Naive thymus-derived CD4-positive, alpha-beta T cell (primary cell): ENCODE measurements around the gene SERF2. TPM values are rescaled to one million over a fixed set of nuclear protein-coding genes. Genes with fewer than 3 reads are reported as not detected.

Source experiments
- ATAC-seq: fragments of 150-1000 bp; cut with Tn5 transposase; 2 replicates; pipeline ENCODE4 v1.10.0; 2021; ENCODE audit warnings: mild to moderate bottlenecking, moderate library complexity
- CTCF ChIA-PET: fragments of 350-600 bp; sonication (Branson Sonifier 250); formaldehyde crosslinking; loops from one replicate; lab custom pipeline; 2021; ENCODE audit warnings: antibody characterized with exemption; lab: Charles Lee
- POLR2A ChIA-PET: fragments of 350-600 bp; sonication (Branson Sonifier 250); formaldehyde crosslinking; loops from one replicate; lab custom pipeline; 2021; ENCODE audit warnings: antibody characterized with exemption, inconsistent platforms; lab: Charles Lee
- DNase-seq, 9 donors: peaks; one replicate each; pipeline versions ENCODE4 v3.0.0 to v3.0.0-alpha.2; 2020 to 2022; ENCODE audit warnings: mixed read lengths in 1 of 9
- H3K27ac ChIP-seq: one replicate; pipeline ENCODE4 v1.7.0; 2013; ENCODE audit warnings: mild to moderate bottlenecking, low read depth, low read length, moderate library complexity
- H3K27me3 ChIP-seq, 2 donors: one replicate each; pipeline ENCODE4 v1.7.0; 2013; ENCODE audit warnings: low read length in 2 of 2, mild to moderate bottlenecking in 2 of 2, moderate library complexity in 2 of 2; ENCODE audit not compliant: control insufficient read depth in 2 of 2, insufficient read depth in 2 of 2
- H3K36me3 ChIP-seq, 3 experiments: 1 replicate in 2 of 3; 2 replicates in 1 of 3; pipeline ENCODE4 v1.7.0; 2013; ENCODE audit warnings: low read length in 3 of 3, mild to moderate bottlenecking in 3 of 3, moderate library complexity in 1 of 3; ENCODE audit not compliant: insufficient read depth in 3 of 3, control insufficient read depth in 2 of 3
- H3K4me1 ChIP-seq, 2 donors: one replicate each; pipeline ENCODE4 v1.7.0; 2013; ENCODE audit warnings: low read length in 2 of 2, mild to moderate bottlenecking in 2 of 2, moderate library complexity in 1 of 2; ENCODE audit not compliant: control insufficient read depth in 2 of 2, insufficient read depth in 2 of 2
- H3K4me3 ChIP-seq: 2 replicates; pipeline ENCODE4 v1.7.0; 2013; ENCODE audit warnings: mild to moderate bottlenecking, low read length
- H3K9me3 ChIP-seq, 3 experiments: 1 replicate in 2 of 3; 2 replicates in 1 of 3; pipeline ENCODE4 v1.7.0; 2013; ENCODE audit warnings: low read length in 3 of 3; ENCODE audit not compliant: control insufficient read depth in 2 of 3
- H3K27ac Mint-ChIP-seq, 9 donors: one replicate each; pipeline ENCODE4 v1.8.0; 2020 to 2022; ENCODE audit warnings: mixed read lengths in 9 of 9, mild to moderate bottlenecking in 8 of 9, moderate library complexity in 5 of 9, inconsistent platforms in 2 of 9
- H3K27me3 Mint-ChIP-seq, 5 donors: one replicate each; pipeline ENCODE4 v1.8.0; 2021 to 2022; ENCODE audit warnings: mixed read lengths in 5 of 5, mild to moderate bottlenecking in 1 of 5
- H3K36me3 Mint-ChIP-seq, 5 donors: one replicate each; pipeline ENCODE4 v1.8.0; 2020 to 2022; ENCODE audit warnings: mixed read lengths in 5 of 5, mild to moderate bottlenecking in 3 of 5, inconsistent platforms in 1 of 5
- H3K4me1 Mint-ChIP-seq, 7 donors: one replicate each; pipeline ENCODE4 v1.8.0; 2020 to 2022; ENCODE audit warnings: mixed read lengths in 7 of 7, mild to moderate bottlenecking in 3 of 7, inconsistent platforms in 1 of 7
- H3K4me3 Mint-ChIP-seq, 10 donors: one replicate each; pipeline ENCODE4 v1.8.0; 2020 to 2022; ENCODE audit warnings: mild to moderate bottlenecking in 10 of 10, mixed read lengths in 10 of 10, moderate library complexity in 6 of 10, inconsistent platforms in 2 of 10
- H3K9me3 Mint-ChIP-seq, 11 donors: one replicate each; pipeline ENCODE4 v1.8.0; 2020 to 2022; ENCODE audit warnings: mixed read lengths in 11 of 11, mild to moderate bottlenecking in 4 of 11, inconsistent platforms in 1 of 11, moderate library complexity in 1 of 11
- intact Hi-C, 2 donors: fragments of 100-400 bp; cut with micrococcal nuclease; formaldehyde crosslinking; loops; one replicate each; pipeline ENCODE4 v1.15.1; 2023
- polyA plus RNA-seq, 2 donors: library from polyadenylated mRNA; unstranded; fragments of 300-500 nt; fragmentation: Illumina TruSeq; gene quantifications; one replicate each; pipeline ENCODE4 v1.2.3, GENCODE V29; 2021
- total RNA-seq, 6 experiments: library from RNA in 5 of 6; stranded (reverse) in 5 of 6; gene quantifications; 1 replicate in 5 of 6; 2 replicates in 1 of 6; pipeline ENCODE4 v1.2.3 and lab custom pipeline; 2021 to 2026

SERF2 gene
- total and polyA plus RNA-seq, 7 experiments from 2014 or later = 358 to 2,070 (median 569) TPM

GRCh38 chr15:43774062-43774461 is 18.1 kb upstream of the SERF2 start:
- intact Hi-C loops = no loop called here
- H3K4me1 Mint-ChIP-seq = peaks cover 3 to 21% (median 12%) of the 10 kb centered on the region in 7 donors
- POLR2A ChIA-PET = interaction anchor here (0.6 to 1.2 kb wide), 2 partner anchors 18 to 1806 kb away, joined by 3 to 4 read pairs; no protein-coding TSS in a partner anchor
- Histone ChIP-seq H3K27me3 (no peaks in the 10 kb centered on the region), H3K27ac (no peak overlapping the region), H3K9me3 (no peaks in the 10 kb centered on the region), H3K36me3 (peaks cover 14 to 35% (median 22%) of the 10 kb centered on the region in 3 experiments), H3K4me3 (no peak overlapping the region), H3K4me1 (peaks cover 0 to 9% of the 10 kb centered on the region in 2 donors)
- H3K4me3 Mint-ChIP-seq = no peak overlapping the region
- DNase-seq (no peak), ATAC-seq (no peak)
- no peaks in the 10 kb centered on the region for H3K9me3 Mint-ChIP-seq
- H3K27ac Mint-ChIP-seq = peak overlapping the region in 6 of 9 donors; percentile 24 to 96 (median 82)
- peaks cover 0 to 3% (median 0%) of the 10 kb centered on the region in 5 donors for H3K27me3 Mint-ChIP-seq
- CTCF ChIA-PET = interaction anchor here (0.7 kb wide), 1 partner anchor 10 kb away, joined by 3 read pairs; no protein-coding TSS in a partner anchor
- peaks cover 0 to 29% (median 18%) of the 10 kb centered on the region in 5 donors for H3K36me3 Mint-ChIP-seq

GRCh38 chr15:43775411-43775965 is 16.6 kb upstream of the SERF2 start:
- Mint-ChIP-seq H3K36me3 (peaks cover 0 to 20% (median 9%) of the 10 kb centered on the region in 5 donors), H3K27ac (peak overlapping the region in 8 of 9 donors; percentile 68 to 96 (median 82)), H3K4me1 (peaks cover 5 to 23% (median 11%) of the 10 kb centered on the region in 7 donors), H3K4me3 (peak overlapping the region in 9 of 10 donors; percentile 51 to 97 (median 94)), H3K9me3 (no peaks in the 10 kb centered on the region), H3K27me3 (peaks cover 0 to 7% (median 0%) of the 10 kb centered on the region in 5 donors)
- Histone ChIP-seq H3K27ac (peak overlapping the region; percentile 77), H3K36me3 (peaks cover 4 to 26% (median 13%) of the 10 kb centered on the region in 3 experiments), H3K9me3 (no peaks in the 10 kb centered on the region), H3K27me3 (no peaks in the 10 kb centered on the region), H3K4me1 (peaks cover 0 to 9% of the 10 kb centered on the region in 2 donors), H3K4me3 (no peak overlapping the region)
- ChIA-PET POLR2A (interaction anchor here (0.6 to 4.9 kb wide), 4 partner anchors 14 to 404 kb away, joined by 3 to 28 read pairs (median 4); partner anchors contain the start of gene SERF2), CTCF (interaction anchor here (0.6 kb wide), 1 partner anchor 34 kb away, joined by 3 read pairs; no protein-coding TSS in a partner anchor)
- DNase-seq = no peak
- intact Hi-C loops = no loop called here
- no peak for ATAC-seq

GRCh38 chr15:43776101-43776717 is 15.9 kb upstream of the SERF2 start:
- Histone ChIP-seq H3K36me3 (peaks cover under 1 to 19% (median 7%) of the 10 kb centered on the region in 3 experiments), H3K4me1 (peaks cover 0 to 9% of the 10 kb centered on the region in 2 donors), H3K27ac (peak overlapping the region; percentile 77), H3K4me3 (peak overlapping the region; percentile 100), H3K9me3 (no peaks in the 10 kb centered on the region), H3K27me3 (no peaks in the 10 kb centered on the region)
- ChIA-PET POLR2A (interaction anchor here (0.5 to 4.9 kb wide), 13 partner anchors 10 to 762 kb away, joined by 3 to 28 read pairs (median 7); partner anchors contain the start of genes HYPK, MFAP1, PDIA3 and SERF2), CTCF (interaction anchor here (0.7 to 1.7 kb wide), 4 partner anchors 15 to 24 kb away, joined by 3 to 6 read pairs (median 5); partner anchors contain the start of genes HYPK, SERF2 and SERINC4)
- DNase-seq (peak in 1 of 9 donors; percentile 20), ATAC-seq (no peak)
- no peaks in the 10 kb centered on the region for H3K9me3 Mint-ChIP-seq
- peak overlapping the region in 8 of 9 donors; percentile 28 to 96 (median 90) for H3K27ac Mint-ChIP-seq
- H3K4me3 Mint-ChIP-seq = peak overlapping the region; percentile 89 to 97 (median 94)
- H3K4me1 Mint-ChIP-seq = peaks cover 5 to 23% (median 11%) of the 10 kb centered on the region in 7 donors
- intact Hi-C loops = loop anchor here in 1 of 2 donors (2.0 kb wide), 2 partner anchors 25 to 27 kb away; partner anchors contain the start of genes HYPK and SERINC4
- H3K27me3 Mint-ChIP-seq = peaks cover 0 to 13% (median 0%) of the 10 kb centered on the region in 5 donors
- H3K36me3 Mint-ChIP-seq = peaks cover 0 to 13% (median 6%) of the 10 kb centered on the region in 5 donors

GRCh38 chr15:43776718-43777266 is 15.3 kb upstream of the SERF2 start, which contains the start of gene ELL3:
ELL3 (minus strand) TSS chr15:43776966; CDS start chr15:43776901, 65 bp downstream.
- Mint-ChIP-seq H3K27ac (peak within 1 kb of the TSS; percentile 87 to 97 (median 95)), H3K4me3 (peak within 1 kb of the TSS; percentile 89 to 97 (median 94)), H3K9me3 (no peaks in the 10 kb centered on the region), H3K4me1 (peaks cover 5 to 23% (median 11%) of the 10 kb centered on the region in 7 donors), H3K27me3 (peaks cover 0 to 13% (median 0%) of the 10 kb centered on the region in 5 donors), H3K36me3 (peaks cover 0 to 11% (median 6%) of the 10 kb centered on the region in 5 donors)
- ATAC-seq (peak; percentile 87), DNase-seq (peak in 8 of 9 donors; percentile 55 to 76 (median 74))
- Histone ChIP-seq H3K4me1 (peaks cover 0 to 9% of the 10 kb centered on the region in 2 donors), H3K27me3 (no peaks in the 10 kb centered on the region), H3K36me3 (peaks cover 0 to 13% (median 1%) of the 10 kb centered on the region in 3 experiments), H3K4me3 (peak within 1 kb of the TSS; percentile 100), H3K9me3 (no peaks in the 10 kb centered on the region), H3K27ac (peak within 1 kb of the TSS; percentile 77)
- intact Hi-C loops = loop anchor here (1.0 to 2.0 kb wide), 7 partner anchors 7 to 48 kb away; partner anchors contain the start of genes HYPK (in 2 of the 2), MFAP1 (in 2 of the 2), SERF2 (in 2 of the 2) and SERINC4 (in 2 of the 2)
- ChIA-PET POLR2A (interaction anchor here (0.8 to 4.9 kb wide), 13 partner anchors 10 to 51 kb away, joined by 3 to 28 read pairs (median 7); partner anchors contain the start of genes HYPK, MFAP1, PDIA3 and SERF2), CTCF (interaction anchor here (0.7 to 1.7 kb wide), 5 partner anchors 15 to 51 kb away, joined by 3 to 6 read pairs (median 5); partner anchors contain the start of genes HYPK, SERF2 and SERINC4)

- CTCF ChIA-PET = interaction anchor here (0.6 to 1.7 kb wide), 6 partner anchors 14 to 51 kb away, joined by 3 to 6 read pairs (median 4); partner anchors contain the start of genes HYPK, SERF2 and SERINC4
- intact Hi-C loops = loop anchor here (1.0 to 2.0 kb wide), 7 partner anchors 8 to 47 kb away; partner anchors contain the start of genes HYPK (in 2 of the 2), MFAP1 (in 2 of the 2), SERF2 (in 2 of the 2) and SERINC4 (in 2 of the 2)
Measured at GRCh38 chr15:43777267-43777914, 14.7 kb upstream of the SERF2 start.

More at GRCh38 chr15:43777267-43777914, 14.7 kb upstream of the SERF2 start:
- POLR2A ChIA-PET = interaction anchor here (0.8 to 4.9 kb wide), 13 partner anchors 9 to 50 kb away, joined by 3 to 28 read pairs (median 7); partner anchors contain the start of genes HYPK, MFAP1, PDIA3 and SERF2
- DNase-seq (peak; percentile 69 to 87 (median 86)), ATAC-seq (peak; percentile 83)
- Histone ChIP-seq H3K9me3 (no peaks in the 10 kb centered on the region), H3K36me3 (peaks cover 0 to 8% (median 0%) of the 10 kb centered on the region in 3 experiments), H3K4me1 (peaks cover 0 to 9% of the 10 kb centered on the region in 2 donors), H3K27ac (peak overlapping the region; percentile 77), H3K4me3 (peak overlapping the region; percentile 100), H3K27me3 (no peaks in the 10 kb centered on the region)
- H3K4me1 Mint-ChIP-seq = peaks cover 5 to 23% (median 11%) of the 10 kb centered on the region in 7 donors
- peak overlapping the region; percentile 87 to 97 (median 95) for H3K27ac Mint-ChIP-seq
- no peaks in the 10 kb centered on the region for H3K9me3 Mint-ChIP-seq
- peak overlapping the region; percentile 89 to 97 (median 94) for H3K4me3 Mint-ChIP-seq
- H3K36me3 Mint-ChIP-seq = peaks cover 0 to 5% (median 2%) of the 10 kb centered on the region in 5 donors
- H3K27me3 Mint-ChIP-seq = peaks cover 0 to 13% (median 0%) of the 10 kb centered on the region in 5 donors
